Bronchial epithelial cell (primary cell): ENCODE data around the gene NLGN2. TPM values are rescaled to one million over a fixed set of nuclear protein-coding genes. Genes with fewer than 3 reads are reported as not detected.
"Not testable (repeated sequence)": the region's sequence is repeated elsewhere in the genome, so short reads cannot be mapped to it uniquely, and the experiment has no call there.

Experiments
- DNase-seq: peaks from one replicate; pipeline ENCODE4 v3.0.0-alpha.2; 2010; ENCODE audit warnings: low read depth
- FAIRE-seq: peaks from 2 replicates; lab custom pipeline; 2011; peaks lifted over from hg19 to GRCh38; lab: Jason Lieb, UNC
- H3K27me3 ChIP-seq: 2 replicates; pipeline ENCODE4 v1.5.1; 2011; ENCODE audit warnings: low read length; ENCODE audit not compliant: control insufficient read depth, insufficient read depth
- H3K36me3 ChIP-seq: 2 replicates; pipeline ENCODE4 v1.5.1; 2011; ENCODE audit warnings: low read length; ENCODE audit not compliant: control insufficient read depth, insufficient read depth
- H3K4me3 ChIP-seq: 2 replicates; pipeline ENCODE4 v1.5.1; 2011; ENCODE audit warnings: mild to moderate bottlenecking, low read depth, low read length, control low read depth
- CTCF ChIP-seq: IDR thresholded peaks from 2 replicates; pipeline ENCODE4 v1.5.1; 2011; ENCODE audit warnings: mild to moderate bottlenecking, moderate library complexity, low read length, control low read depth, inconsistent platforms; ENCODE audit not compliant: insufficient read depth, severe bottlenecking
- total RNA-seq: library from RNA; depleted of rRNA; stranded (reverse); fragments of >200 nt; gene quantifications from 2 replicates; pipeline ENCODE4 v1.2.1, GENCODE V29; 2014

Gene NLGN2
- total RNA-seq = 0.79 and 1.2 TPM in 2 replicates

GRCh38 chr17:7407485-7408251 is at the start of gene NLGN2:
NLGN2 (plus strand) TSS chr17:7407845; CDS start chr17:7408256, 411 bp downstream.
- Histone ChIP-seq H3K4me3 (no peak within 1 kb of the TSS), H3K27me3 (no peaks in the 10 kb centered on the region), H3K36me3 (no peaks in the 10 kb centered on the region)
- FAIRE-seq (peak; percentile 58), DNase-seq (no peak)
- TF ChIP-seq CTCF = no peak

DNA sequence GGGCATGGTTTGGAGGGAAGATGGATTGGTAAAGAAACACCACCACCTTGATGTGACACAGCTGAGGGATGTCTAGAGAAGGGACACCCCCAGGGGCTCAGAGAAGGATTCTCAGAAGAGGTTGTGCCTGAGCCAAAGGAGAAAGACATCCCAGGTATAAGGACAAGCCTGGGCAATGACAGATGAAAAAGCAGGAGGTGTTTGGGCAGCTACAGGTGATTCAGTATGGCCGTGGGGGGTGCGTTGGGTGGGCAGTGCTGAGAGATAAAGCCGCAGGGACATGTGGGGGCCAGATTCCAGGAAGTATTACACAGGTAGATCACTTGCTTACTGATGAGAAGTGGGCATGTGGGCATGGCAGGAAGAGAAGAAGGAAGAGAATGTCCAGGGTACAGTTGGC is 45.7 kb upstream of the NLGN2 start:
- peak; percentile 91 for DNase-seq
- no peak for TF ChIP-seq CTCF
- H3K36me3 ChIP-seq = no peaks in the 10 kb centered on the region
- FAIRE-seq = peak; percentile 47
- H3K4me3 ChIP-seq = no peak overlapping the region
- no peaks in the 10 kb centered on the region for H3K27me3 ChIP-seq

- Histone ChIP-seq H3K27me3 (no peaks in the 10 kb centered on the region), H3K36me3 (no peaks in the 10 kb centered on the region), H3K4me3 (no peak overlapping the region)
- FAIRE-seq = no peak
- peak; percentile 75 for DNase-seq
- no peak for TF ChIP-seq CTCF
These were observed 44.3 kb upstream of the NLGN2 start for GRCh38 chr17:7363311-7363710.

DNA sequence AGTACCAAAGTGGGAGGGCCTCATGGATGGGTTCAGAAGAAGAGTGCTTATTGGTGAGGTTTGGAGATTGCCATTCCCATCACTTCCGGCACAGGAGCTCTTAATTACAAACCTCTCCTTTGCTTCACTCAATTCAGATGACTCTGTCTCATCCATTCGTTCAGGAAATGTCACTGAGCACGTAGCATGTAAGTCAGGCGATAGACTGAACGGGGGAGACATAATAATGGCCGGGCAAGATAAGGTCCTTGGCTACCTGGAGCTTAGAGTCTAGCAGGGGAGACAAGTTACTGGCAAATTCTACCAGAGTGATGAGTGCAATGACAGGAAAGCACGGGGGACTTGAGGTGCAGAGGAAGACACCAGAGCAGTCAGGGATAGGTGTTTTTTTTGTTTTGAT is 41.7 kb upstream of the NLGN2 start:
- not testable (repeated sequence) for DNase-seq, H3K27me3 ChIP-seq, H3K36me3 ChIP-seq, H3K4me3 ChIP-seq
- FAIRE-seq = peak; percentile 92

DNA sequence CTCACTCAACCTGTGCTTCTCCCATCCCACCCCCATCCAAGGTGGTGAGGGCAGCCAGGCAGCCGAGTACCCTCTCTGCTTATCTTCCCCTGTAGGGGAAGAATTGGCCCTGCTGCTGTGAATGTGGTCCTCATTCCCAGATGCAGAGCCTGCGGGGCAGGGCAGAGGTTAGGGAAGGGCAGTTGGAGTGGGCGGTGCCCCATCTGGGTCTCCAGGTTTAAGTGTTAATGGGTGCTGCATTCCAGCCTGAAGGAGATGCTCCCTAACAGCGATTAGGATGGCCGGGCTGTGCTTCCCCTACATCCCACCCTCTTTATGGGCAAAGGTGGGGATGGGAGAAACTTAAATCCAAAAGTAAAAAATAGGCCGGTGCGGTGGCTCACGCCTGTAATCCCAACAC is 40.6 kb upstream of the NLGN2 start:
- FAIRE-seq = no peak
- no peak for TF ChIP-seq CTCF
- no peak for DNase-seq
- Histone ChIP-seq H3K36me3 (no peaks in the 10 kb centered on the region), H3K4me3 (no peak overlapping the region), H3K27me3 (no peaks in the 10 kb centered on the region)

- no peak for FAIRE-seq
These were observed 39.6 kb upstream of the NLGN2 start for GRCh38 chr17:7367918-7368598.

GRCh38 chr17:7368599-7368994 is 39.0 kb upstream of the NLGN2 start:
- not testable (repeated sequence) for DNase-seq, H3K36me3 ChIP-seq, H3K27me3 ChIP-seq, FAIRE-seq, H3K4me3 ChIP-seq

More at GRCh38 chr17:7367918-7368598, 39.6 kb upstream of the NLGN2 start:
- H3K36me3 ChIP-seq = no peaks in the 10 kb centered on the region
- no peak for TF ChIP-seq CTCF
- H3K4me3 ChIP-seq = no peak overlapping the region
- no peaks in the 10 kb centered on the region for H3K27me3 ChIP-seq
- DNase-seq = no peak
